Right ventricle myocardium superior (tissue), 1 donor: Measurements from ENCODE around the gene MBP. TPM values are rescaled to one million over a fixed set of nuclear protein-coding genes. Genes with fewer than 3 reads are reported as not detected.

Experiments
- ATAC-seq: fragments of 200-7000 bp; cut with Tn5 transposase; one replicate; pipeline ENCODE4 v1.9.1; 2020; ENCODE audit warnings: mild to moderate bottlenecking; ENCODE audit not compliant: poor library complexity
- DNase-seq: peaks from one replicate; pipeline ENCODE4 v3.0.0-alpha.2; 2020
- intact Hi-C: fragments of 100-400 bp; cut with DNase I; formaldehyde crosslinking; loops from one replicate; pipeline ENCODE4 v1.11.2; 2022
- total RNA-seq: library from RNA; stranded (reverse); fragmentation: NEBNext Ultra II Directional; extraction: Animal tissue kit (Norgen Biotek cat#: 25700); gene quantifications from one replicate; pipeline ENCODE4 v1.2.1, GENCODE V29; 2021
- donor health status: DM: no; HTN: yes; CAD: no; lungs with severe emphysema.

MBP gene
- total RNA-seq, 1 donor from 2014 or later, result 29.9 TPM

- intact Hi-C loops, result loop anchor here (10.0 kb wide), 1 partner anchor 165 kb away; no protein-coding TSS in a partner anchor
- DNase-seq, result no peak
- no peak for ATAC-seq
These were observed 82.6 kb downstream of the MBP start for GRCh38 chr18:77049938-77050337.

GRCh38 chr18:77047803-77048419 is 84.7 kb downstream of the MBP start:
- no peak for DNase-seq

GRCh38 chr18:77046994-77047393 is 85.6 kb downstream of the MBP start:
- ATAC-seq (no peak), DNase-seq (no peak)
- intact Hi-C loops, result no loop called here

More at GRCh38 chr18:77047803-77048419, 84.7 kb downstream of the MBP start:
- no peak for ATAC-seq
- intact Hi-C loops, result no loop called here

GRCh38 chr18:77046409-77046808 is 86.2 kb downstream of the MBP start:
- DNase-seq, result no peak
- ATAC-seq, result no peak
- intact Hi-C loops, result no loop called here

GRCh38 chr18:77045677-77046076 is 86.9 kb downstream of the MBP start:
- intact Hi-C loops, result no loop called here
- no peak for DNase-seq
- ATAC-seq, result no peak

GRCh38 chr18:77044866-77045664 is 87.5 kb downstream of the MBP start:
- DNase-seq, result no peak
- intact Hi-C loops, result no loop called here
- ATAC-seq, result no peak

- intact Hi-C loops, result no loop called here
- DNase-seq (no peak), ATAC-seq (no peak)
These were observed 88.9 kb downstream of the MBP start for GRCh38 chr18:77043541-77044280.

GRCh38 chr18:77042583-77042982 is 90.0 kb downstream of the MBP start:
- intact Hi-C loops, result no loop called here
- no peak for DNase-seq
- peak; percentile 87 for ATAC-seq

GRCh38 chr18:77039196-77040130 is 93.1 kb downstream of the MBP start:
- intact Hi-C loops, result no loop called here
- DNase-seq, result no peak
- no peak for ATAC-seq

GRCh38 chr18:77038182-77038858 is 94.3 kb downstream of the MBP start:
- ATAC-seq, result no peak
- intact Hi-C loops, result no loop called here
- no peak for DNase-seq

- intact Hi-C loops, result no loop called here
- DNase-seq (no peak), ATAC-seq (no peak)
These were observed 95.0 kb downstream of the MBP start for GRCh38 chr18:77037567-77037966.

- no peak for ATAC-seq
- intact Hi-C loops, result no loop called here
These were observed 97.0 kb downstream of the MBP start for GRCh38 chr18:77035380-77036187.

GRCh38 chr18:77033575-77033974 is 99.0 kb downstream of the MBP start:
- ATAC-seq, result no peak
- DNase-seq, result no peak
- intact Hi-C loops, result no loop called here

More at GRCh38 chr18:77035380-77036187, 97.0 kb downstream of the MBP start:
- DNase-seq, result no peak

GRCh38 chr18:77032181-77032701 is 100.3 kb downstream of the MBP start:
- DNase-seq (no peak), ATAC-seq (no peak)
- intact Hi-C loops, result no loop called here

GRCh38 chr18:77031662-77032061 is 100.9 kb downstream of the MBP start:
- intact Hi-C loops, result no loop called here
- DNase-seq (no peak), ATAC-seq (peak; percentile 15)

- ATAC-seq, result no peak
- no peak for DNase-seq
- intact Hi-C loops, result no loop called here
These were observed 102.4 kb downstream of the MBP start for GRCh38 chr18:77030201-77030600.

GRCh38 chr18:77025831-77026363 is 106.7 kb downstream of the MBP start:
- DNase-seq (no peak), ATAC-seq (no peak)
- intact Hi-C loops, result no loop called here
